PC-3 (cell line): Measurements from ENCODE around the gene LEUTX. TPM values are rescaled to one million over a fixed set of nuclear protein-coding genes. Genes with fewer than 3 reads are reported as not detected.

Source experiments
- ATAC-seq: fragments of 200-7000 bp; cut with Tn5 transposase; 2 replicates; pipeline ENCODE4 v1.9.1; 2020; ENCODE audit warnings: mild to moderate bottlenecking, moderate library complexity
- BruUV-seq: library from RNA; stranded (reverse); fragments of 400-500 nt; replicated peaks from 2 replicates; lab custom pipeline; 2021; lab: Mats Ljungman, UMichigan
- CTCF ChIA-PET: fragments of 300-600 bp; sonication (Branson Sonifier 250); formaldehyde crosslinking; loops from one replicate; lab custom pipeline; 2022; ENCODE audit warnings: antibody characterized with exemption; lab: Charles Lee
- POLR2A ChIA-PET: fragments of 300-600 bp; sonication (Branson Sonifier 250); formaldehyde crosslinking; loops from one replicate; lab custom pipeline; 2022; ENCODE audit warnings: antibody characterized with exemption; ENCODE audit not compliant: unreplicated experiment; lab: Charles Lee
- DNase-seq: peaks from one replicate; pipeline ENCODE4 v3.0.0-alpha.2; 2015
- H2AFZ ChIP-seq: fragments of 300-600 bp; sonication (generic); 2 replicates; pipeline ENCODE4 v1.6.0; 2016; ENCODE audit warnings: antibody characterized with exemption, low read length
- H3F3A ChIP-seq: fragments of 300-600 bp; sonication (generic); one replicate; pipeline ENCODE4 v1.6.0; 2017; ENCODE audit warnings: antibody characterized with exemption, low read length, control low read depth, mild to moderate bottlenecking; ENCODE audit not compliant: unreplicated experiment
- H3K27ac ChIP-seq: fragments of 300-600 bp; sonication (generic); 2 replicates; pipeline ENCODE4 v1.5.1; 2016; ENCODE audit warnings: mild to moderate bottlenecking, low read length
- H3K27me3 ChIP-seq: fragments of 300-600 bp; sonication (generic); 2 replicates; pipeline ENCODE4 v1.6.1; 2016; ENCODE audit warnings: low read length, mixed read lengths
- H3K36me3 ChIP-seq: fragments of 300-600 bp; sonication (generic); 2 replicates; pipeline ENCODE4 v1.6.1; 2016; ENCODE audit warnings: low read depth, mixed run types, low read length, mixed read lengths
- H3K4me1 ChIP-seq: fragments of 300-600 bp; sonication (generic); 2 replicates; pipeline ENCODE4 v1.5.1; 2016; ENCODE audit warnings: low read length; ENCODE audit not compliant: insufficient read depth
- H3K4me2 ChIP-seq: fragments of 300-600 bp; sonication (generic); 2 replicates; pipeline ENCODE4 v1.6.0; 2016; ENCODE audit warnings: low read length
- H3K4me3 ChIP-seq: fragments of 300-600 bp; sonication (generic); 2 replicates; pipeline ENCODE4 v1.5.1; 2016; ENCODE audit warnings: mild to moderate bottlenecking, low read length, mixed read lengths
- H3K79me2 ChIP-seq: fragments of 300-600 bp; sonication (generic); 2 replicates; pipeline ENCODE4 v1.6.1; 2017; ENCODE audit warnings: low read length, mixed read lengths
- H3K9ac ChIP-seq: fragments of 300-600 bp; sonication (generic); 2 replicates; pipeline ENCODE4 v1.6.0; 2016; ENCODE audit warnings: mild to moderate bottlenecking, low read length
- H3K9me2 ChIP-seq: fragments of 300-600 bp; sonication (generic); replicated peaks from 2 replicates; pipeline ENCODE4 v1.6.1; 2016; ENCODE audit warnings: mixed run types, low read length, mixed read lengths
- H3K9me3 ChIP-seq: fragments of 300-600 bp; sonication (generic); 2 replicates; pipeline ENCODE4 v1.6.1; 2016; ENCODE audit warnings: low read length, mixed read lengths
- H4K20me1 ChIP-seq: fragments of 300-600 bp; sonication (generic); 2 replicates; pipeline ENCODE4 v1.6.1; 2016; ENCODE audit warnings: low read length, mixed read lengths
- CTCF ChIP-seq: fragments of 300-600 bp; sonication (generic); conservative IDR thresholded peaks from 2 replicates; pipeline ENCODE4 v1.5.1; 2017; ENCODE audit warnings: antibody characterized with exemption, low read depth, mild to moderate bottlenecking, low read length
- EZH2 ChIP-seq: fragments of 300-600 bp; sonication (generic); IDR thresholded peaks from one replicate; pipeline ENCODE4 v1.6.1; 2017; ENCODE audit warnings: antibody characterized with exemption, mild to moderate bottlenecking, low read length; ENCODE audit not compliant: unreplicated experiment
- EZH2phosphoT487 ChIP-seq: fragments of 300-600 bp; sonication (generic); IDR thresholded peaks from 2 replicates; pipeline ENCODE4 v1.6.1; 2018; ENCODE audit warnings: mild to moderate bottlenecking, antibody characterized with exemption, low read length, borderline replicate concordance
- intact Hi-C: fragments of 100-400 bp; cut with micrococcal nuclease; formaldehyde crosslinking; loops from 2 replicates; pipeline ENCODE4 v1.9.0; 2023
- microRNA-seq: library from miRNA; unstranded; fragments of <30 nt; microRNA quantifications from one replicate; pipeline ENCODE4 v1.1.0, GENCODE V29; 2020; ENCODE audit not compliant: unreplicated experiment
- total RNA-seq: library from RNA; depleted of rRNA; stranded (reverse); fragments of >200 nt; gene quantifications from 2 replicates; pipeline ENCODE4 v1.2.3, GENCODE V29; 2014; rRNA removed

Gene LEUTX
- total RNA-seq, 1 experiment from 2014 or later = not detected

GRCh38 chr19:39833464-39834286 lies 55.0 kb downstream of the LEUTX start, which contains the start of gene DYRK1B:
TSS of gene DYRK1B (minus strand) at chr19:39834162. CDS start at chr19:39831867, 2,295 bp downstream.
- Histone ChIP-seq H3K9me3 (no peaks in the 10 kb centered on the region), H3K4me2 (peak within 1 kb of the TSS; percentile 80), H3K4me3 (peak within 1 kb of the TSS; percentile 73), H3K9me2 (no peaks in the 10 kb centered on the region), H3K36me3 (peaks cover 30% of the 10 kb centered on the region), H3K4me1 (peaks cover 4% of the 10 kb centered on the region; the same call in 1 of the 2 replicates), H2AFZ (peak within 1 kb of the TSS; percentile 65), H3F3A (no peaks in the 10 kb centered on the region), H3K27me3 (no peaks in the 10 kb centered on the region), H3K9ac (peak within 1 kb of the TSS; percentile 72), H4K20me1 (no peaks in the 10 kb centered on the region), H3K27ac (peak within 1 kb of the TSS; percentile 49; the same call in 1 of the 2 replicates), H3K79me2 (no peaks in the 10 kb centered on the region)
- CTCF ChIA-PET = interaction anchor here (0.9 to 1.1 kb wide), 2 partner anchors 12 to 137 kb away, joined by 3 to 4 read pairs; no protein-coding TSS in a partner anchor
- ATAC-seq (peak; percentile 95), DNase-seq (peak; percentile 81)
- no peak for TF ChIP-seq EZH2phosphoT487
- no peak for TF ChIP-seq CTCF
- TF ChIP-seq EZH2 = no peak
- BruUV-seq = TSS peak; percentile 50
- POLR2A ChIA-PET = interaction anchor here (0.6 to 1.2 kb wide), 2 partner anchors 51 to 398 kb away, joined by 3 to 17 read pairs; partner anchors contain the start of gene RPS16
- intact Hi-C loops = no loop called here

- Histone ChIP-seq H3K27ac (no peak overlapping the region), H3F3A (no peaks in the 10 kb centered on the region), H3K4me2 (0 out of 2 replicates have a peak overlapping the region, but pooled peaks have one; percentile 22), H2AFZ (no peak overlapping the region), H3K36me3 (peaks cover 37% of the 10 kb centered on the region), H3K9me2 (no peaks in the 10 kb centered on the region), H3K4me3 (peak overlapping the region; percentile 73; the same call in 1 of the 2 replicates), H3K9me3 (no peaks in the 10 kb centered on the region), H4K20me1 (0 out of 2 replicates have a peak, but pooled peaks cover 2% of the 10 kb centered on the region), H3K9ac (no peak overlapping the region), H3K79me2 (peaks cover 4% of the 10 kb centered on the region; the same call in 1 of the 2 replicates), H3K4me1 (peaks cover 4% of the 10 kb centered on the region; the same call in 1 of the 2 replicates), H3K27me3 (no peaks in the 10 kb centered on the region)
- CTCF ChIA-PET = interaction anchor here (0.9 to 1.1 kb wide), 2 partner anchors 11 to 136 kb away, joined by 3 to 4 read pairs; no protein-coding TSS in a partner anchor
- no peak for DNase-seq
- POLR2A ChIA-PET = interaction anchor here (1.2 kb wide), 1 partner anchor 398 kb away, joined by 3 read pairs; the partner anchor contains the start of gene RPS16
- no TSS peak for BruUV-seq
- no peak for ATAC-seq
- intact Hi-C loops = no loop called here
- TF ChIP-seq CTCF (no peak), EZH2 (no peak), EZH2phosphoT487 (no peak)
Observed at GRCh38 chr19:39834287-39834841, 55.7 kb downstream of the LEUTX start.

Small RNA genes within 50 kb of the gene (microRNA-seq; reads per million reads assigned to microRNA genes)
- not detected for gene MIR6719

Other genes starting within 250 kb of the LEUTX start
- gene EID2B, start 246.0 kb upstream of the LEUTX start, total RNA-seq = 2.1 and 3.5 TPM in 2 replicates
- 11.3 and 22.9 TPM in 2 replicates for gene EID2, start 238.7 kb upstream of the LEUTX start, total RNA-seq
- not detected in 2 replicates for gene LGALS13, start 176.3 kb upstream of the LEUTX start, total RNA-seq
- not detected in 2 replicates for gene LGALS16, start 122.9 kb upstream of the LEUTX start, total RNA-seq
- gene LGALS14, start 74.4 kb upstream of the LEUTX start, total RNA-seq = not detected in 2 replicates
- gene CLC, start 40.8 kb upstream of the LEUTX start, total RNA-seq = not detected in 2 replicates
- 2.4 and 2.8 TPM in 2 replicates for gene DYRK1B, start 55.3 kb downstream of the LEUTX start, total RNA-seq
- 186 and 270 TPM in 2 replicates for gene FBL, start 67.5 kb downstream of the LEUTX start, total RNA-seq
- gene FCGBP, start 155.8 kb downstream of the LEUTX start, total RNA-seq = 0.52 and 0.80 TPM in 2 replicates
- gene PSMC4, start 192.3 kb downstream of the LEUTX start, total RNA-seq = 241 and 258 TPM in 2 replicates
- 0.69 and 2.5 TPM in 2 replicates for gene ZNF546, start 218.2 kb downstream of the LEUTX start, total RNA-seq